Hepatic stellate cell (primary cell): ENCODE data around the gene OR1S1.
"Not testable (repeated sequence)": the region's sequence is repeated elsewhere in the genome, so short reads cannot be mapped to it uniquely, and the experiment has no call there.

Experiments used
- DNase-seq: peaks from one replicate; pipeline ENCODE4 v3.0.0; 2011; ENCODE audit warnings: low spot score

Gene OR1S1

DNA sequence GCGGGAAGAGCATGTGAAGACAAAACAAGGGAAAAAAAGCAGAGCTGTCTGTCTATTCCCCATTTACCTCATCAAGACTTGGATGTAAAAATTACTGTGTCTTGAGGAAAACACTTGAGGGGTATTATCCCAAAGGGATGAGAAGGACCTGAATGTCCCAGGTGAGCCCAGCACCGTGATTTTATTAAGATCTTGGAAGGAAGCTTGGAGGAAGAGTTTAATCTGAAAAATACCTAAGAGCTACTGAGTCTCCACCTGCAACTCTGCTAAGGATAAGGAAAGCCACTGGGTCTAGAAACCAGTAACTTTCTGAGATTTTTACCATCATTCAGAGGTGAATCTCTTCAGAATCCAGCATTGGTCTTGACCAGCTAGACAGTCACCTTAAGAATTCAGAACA, at the start of gene OR1S1:
Gene OR1S1 (plus strand): TSS at position 301 of the 400 bp plus-strand sequence.
- DNase-seq, result not testable (repeated sequence)

DNA sequence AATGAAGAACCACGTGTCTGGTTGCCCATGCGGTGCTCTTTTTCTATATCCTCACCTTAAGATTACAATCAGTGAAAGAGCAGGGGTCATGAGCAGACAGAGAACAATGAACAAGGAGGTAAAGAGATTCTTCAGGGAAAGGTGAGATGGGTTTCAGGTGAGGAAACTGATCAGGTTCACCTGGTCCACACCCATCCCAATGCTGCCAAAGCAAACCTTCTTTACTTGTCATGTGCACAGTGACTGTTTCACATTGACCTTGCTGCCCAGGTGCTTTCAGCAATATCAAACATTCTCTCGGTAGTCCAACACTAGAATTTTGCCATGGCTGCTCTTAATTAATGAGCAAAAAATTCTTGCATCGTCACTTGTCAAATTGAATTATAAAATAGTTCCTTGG, 48.1 kb upstream of the OR1S1 start:
- DNase-seq, result no peak

DNA sequence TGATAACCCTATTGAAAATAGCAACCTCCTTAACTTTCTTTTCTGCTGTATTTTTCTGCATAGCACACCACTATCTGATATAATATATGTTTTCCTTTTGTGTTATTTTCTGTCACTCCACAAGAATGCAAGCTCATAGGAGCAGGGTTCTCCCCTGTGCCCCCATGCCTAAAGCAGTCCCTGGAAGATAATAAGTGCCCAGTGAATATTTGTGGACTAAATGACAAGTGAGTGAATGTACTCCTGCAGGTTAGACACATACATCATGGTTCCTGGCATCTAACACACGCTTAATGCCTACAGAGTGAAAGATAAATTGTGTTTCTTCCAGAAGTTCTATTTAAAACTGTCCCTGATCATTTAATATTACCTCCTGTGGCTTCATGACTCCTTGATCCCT, 47.5 kb upstream of the OR1S1 start:
- no peak for DNase-seq

DNA sequence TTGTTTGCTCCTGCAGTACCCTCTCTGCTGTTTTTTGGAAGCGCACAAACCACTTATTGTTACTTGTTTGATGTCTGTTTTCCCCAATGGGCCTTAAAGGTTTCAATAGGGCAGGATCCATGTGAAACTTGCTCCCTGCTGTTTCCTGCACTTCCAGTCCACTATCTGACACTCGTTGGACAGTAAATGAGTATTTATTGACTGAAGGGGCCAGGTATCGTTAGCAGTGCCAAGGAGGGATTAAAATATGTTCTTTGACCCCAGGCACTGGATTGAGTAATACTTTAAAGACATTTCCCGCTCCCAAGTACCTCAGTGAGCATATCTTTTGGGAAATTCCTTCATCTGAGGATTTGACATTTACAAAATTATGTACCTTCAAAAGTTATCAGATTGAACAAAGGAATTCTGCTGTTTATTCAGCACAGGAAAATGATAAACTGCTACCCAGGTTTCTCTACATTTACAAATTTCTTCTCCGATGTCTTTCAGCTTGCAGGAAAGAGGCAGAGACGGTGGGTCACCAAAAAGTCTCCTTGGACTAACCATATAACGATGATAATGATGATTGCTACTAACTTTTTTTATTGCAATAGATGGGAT, 46.9 kb upstream of the OR1S1 start:
- no peak for DNase-seq

DNA sequence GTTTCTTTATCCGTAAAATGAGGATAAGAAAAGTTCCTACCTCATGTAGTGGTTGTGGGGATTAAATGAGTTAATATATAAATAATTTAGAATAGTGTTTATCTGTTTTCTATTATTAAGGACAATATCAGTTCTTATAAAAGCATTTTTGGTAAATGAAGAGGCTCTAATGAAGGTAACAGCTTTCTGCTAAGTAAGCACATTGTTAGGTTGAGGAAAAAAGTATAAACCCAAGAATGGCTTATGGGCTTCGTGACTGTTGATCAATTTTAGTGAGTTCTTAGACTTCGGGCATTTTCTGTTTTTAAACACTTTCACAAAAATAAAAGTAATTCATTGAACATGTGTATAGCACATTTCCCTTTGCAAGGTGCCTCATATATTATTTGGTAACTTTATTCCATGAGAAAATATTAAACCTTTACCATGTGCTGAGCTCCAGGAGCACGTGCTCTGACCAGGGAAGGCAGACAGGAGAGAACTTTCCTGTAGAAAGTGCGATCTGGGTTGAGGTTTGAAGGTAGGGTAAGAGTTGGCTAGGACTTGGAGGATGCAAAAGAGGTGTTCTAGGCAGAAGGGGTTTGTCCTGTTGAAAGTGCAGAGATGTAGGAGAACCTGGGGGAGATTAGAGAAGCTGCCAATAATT, 35.0 kb upstream of the OR1S1 start:
- no peak for DNase-seq

DNA sequence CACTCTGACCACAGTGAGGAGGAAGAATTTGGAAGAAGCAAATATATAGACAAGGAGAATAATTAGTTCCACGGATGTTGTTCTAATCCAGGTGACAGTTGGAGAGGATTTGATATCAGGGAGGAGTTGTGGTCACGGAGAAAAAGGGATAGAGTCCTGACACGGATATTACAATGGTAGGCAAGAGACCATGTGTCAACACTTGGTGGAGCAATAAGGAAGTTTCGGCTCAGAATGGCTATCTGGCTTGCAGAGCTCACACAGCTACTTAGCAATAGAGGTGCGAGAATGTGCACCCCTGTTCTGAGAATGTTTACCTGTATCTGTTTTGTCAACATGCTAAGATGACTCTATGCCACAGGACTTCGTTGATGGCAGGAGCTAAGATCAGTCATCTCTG, 34.1 kb upstream of the OR1S1 start:
- DNase-seq, result no peak

DNA sequence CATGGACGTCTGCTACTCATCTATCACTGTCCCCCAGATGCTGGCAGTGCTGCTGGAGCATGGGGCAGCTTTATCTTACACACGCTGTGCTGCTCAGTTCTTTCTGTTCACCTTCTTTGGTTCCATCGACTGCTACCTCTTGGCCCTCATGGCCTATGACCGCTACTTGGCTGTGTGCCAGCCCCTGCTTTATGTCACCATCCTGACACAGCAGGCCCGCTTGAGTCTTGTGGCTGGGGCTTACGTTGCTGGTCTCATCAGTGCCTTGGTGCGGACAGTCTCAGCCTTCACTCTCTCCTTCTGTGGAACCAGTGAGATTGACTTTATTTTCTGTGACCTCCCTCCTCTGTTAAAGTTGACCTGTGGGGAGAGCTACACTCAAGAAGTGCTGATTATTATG, 32.9 kb upstream of the OR1S1 start:
- DNase-seq, result no peak

DNA sequence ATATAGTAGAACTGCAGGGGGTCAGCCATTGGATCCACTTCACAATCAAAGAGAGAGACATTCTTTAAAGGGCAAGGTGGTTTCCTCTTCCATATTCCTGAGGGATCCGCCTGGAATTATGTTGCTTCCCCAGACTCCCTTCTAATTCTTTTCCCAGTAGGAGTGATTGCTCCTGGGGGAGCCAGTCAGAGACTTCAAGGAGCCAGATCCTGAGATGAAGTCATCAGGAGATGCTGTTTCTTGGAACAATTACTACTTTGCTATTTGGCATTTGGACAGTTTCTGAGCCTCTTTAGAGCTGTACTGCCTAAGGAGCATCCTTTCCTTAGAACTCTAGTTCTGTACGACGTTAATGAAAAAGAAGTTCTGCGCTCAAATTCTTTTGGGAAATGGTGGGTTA, 25.6 kb upstream of the OR1S1 start:
- DNase-seq, result no peak

DNA sequence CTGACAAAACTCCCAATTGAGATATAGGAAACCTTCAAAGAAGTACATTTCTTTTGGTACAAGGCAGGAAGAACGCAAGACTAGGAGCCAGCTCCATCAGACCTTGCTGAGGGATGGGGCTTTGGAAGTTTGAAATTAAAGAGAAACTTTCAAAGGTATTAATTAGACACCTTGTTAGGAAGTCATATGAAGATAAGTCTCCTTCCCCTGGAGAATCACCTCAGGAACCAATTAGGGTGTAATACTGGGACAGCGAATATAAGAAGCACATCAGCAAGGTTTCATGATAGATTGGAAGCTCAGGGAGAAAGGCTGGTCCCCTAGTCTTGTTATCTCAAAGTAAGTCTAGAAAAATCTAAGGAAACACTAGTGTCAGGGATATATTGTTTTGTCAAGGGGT, 23.8 kb upstream of the OR1S1 start, which contains the start of gene OR9Q2:
Gene OR9Q2 (plus strand): TSS at position 301 of the 400 bp plus-strand sequence. CDS start 1,421 bp downstream, outside the sequence.
- DNase-seq, result no peak

DNA sequence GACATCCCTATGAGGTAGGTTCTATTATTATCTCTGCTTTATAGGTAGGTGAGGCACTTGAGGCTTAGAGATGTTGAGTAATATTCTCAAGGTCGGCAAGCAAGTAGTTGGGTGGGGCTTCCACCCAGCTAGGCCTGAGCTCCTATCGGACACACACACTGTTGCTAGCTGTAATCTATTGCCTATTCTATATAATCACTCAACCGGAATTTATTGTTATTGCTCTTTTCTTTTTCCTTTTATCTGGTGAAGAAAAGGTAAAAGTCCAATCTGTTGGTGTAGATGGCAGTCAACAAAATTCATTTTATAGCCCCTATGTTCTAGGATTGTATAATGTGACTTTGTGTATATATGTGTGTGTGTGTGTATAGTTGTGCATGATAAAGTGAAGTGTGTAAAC, 20.3 kb upstream of the OR1S1 start:
- no peak for DNase-seq

DNA sequence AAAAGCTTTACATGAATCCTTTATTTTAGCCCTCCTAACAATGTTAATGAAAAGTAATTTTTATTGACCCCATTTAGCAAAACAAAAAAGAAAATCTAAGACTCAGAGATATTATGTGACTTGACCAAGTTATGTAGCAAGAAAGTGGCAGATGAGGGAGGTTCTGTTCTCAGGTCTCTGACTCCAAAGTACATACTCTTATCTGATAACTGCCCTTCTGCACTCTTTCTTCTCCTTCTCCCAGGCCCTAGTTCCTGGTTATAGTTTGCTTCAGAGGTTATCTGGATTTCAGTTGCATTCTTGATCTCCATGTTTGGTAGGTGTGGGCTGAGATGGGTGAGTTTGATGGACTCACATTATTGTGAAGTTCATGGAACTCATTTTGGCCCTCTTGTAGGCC, 19.1 kb upstream of the OR1S1 start:
- DNase-seq, result no peak

DNA sequence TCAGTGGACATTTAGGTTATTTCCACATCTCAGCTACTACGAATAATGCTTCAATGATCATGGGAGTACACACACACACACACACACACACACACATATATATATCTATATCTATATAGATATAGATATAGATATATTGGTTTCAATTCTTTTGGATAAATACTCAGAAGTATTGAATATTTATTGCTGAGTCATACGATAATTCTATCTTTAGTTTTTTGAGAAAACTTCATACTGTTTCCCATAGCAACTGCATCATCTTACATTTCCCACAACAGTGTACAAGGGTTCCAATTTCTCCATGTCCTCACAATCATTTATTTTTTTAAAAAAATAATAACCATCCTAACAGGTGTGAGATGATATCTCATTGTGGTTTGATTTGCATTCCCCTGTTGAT, 16.6 kb upstream of the OR1S1 start:
- no peak for DNase-seq

DNA sequence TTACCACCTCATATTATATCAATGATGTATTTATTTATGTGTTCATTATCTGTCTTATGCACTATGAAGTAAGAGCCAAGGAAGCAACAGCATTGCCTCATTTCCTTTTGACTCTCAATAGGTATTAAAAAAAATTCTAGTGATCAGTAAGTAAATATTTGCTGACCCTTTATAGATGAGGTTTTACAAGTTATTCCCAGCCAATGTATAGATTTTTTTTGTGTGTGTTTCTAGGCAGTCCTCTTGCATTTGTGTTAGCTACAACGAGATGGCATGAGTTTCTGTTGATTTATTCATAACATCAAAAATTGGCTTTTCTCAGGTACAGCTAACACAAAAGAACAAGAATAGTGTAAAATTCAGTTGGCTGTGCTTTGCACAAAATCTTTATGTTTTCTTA, 13.2 kb upstream of the OR1S1 start:
- DNase-seq, result no peak

DNA sequence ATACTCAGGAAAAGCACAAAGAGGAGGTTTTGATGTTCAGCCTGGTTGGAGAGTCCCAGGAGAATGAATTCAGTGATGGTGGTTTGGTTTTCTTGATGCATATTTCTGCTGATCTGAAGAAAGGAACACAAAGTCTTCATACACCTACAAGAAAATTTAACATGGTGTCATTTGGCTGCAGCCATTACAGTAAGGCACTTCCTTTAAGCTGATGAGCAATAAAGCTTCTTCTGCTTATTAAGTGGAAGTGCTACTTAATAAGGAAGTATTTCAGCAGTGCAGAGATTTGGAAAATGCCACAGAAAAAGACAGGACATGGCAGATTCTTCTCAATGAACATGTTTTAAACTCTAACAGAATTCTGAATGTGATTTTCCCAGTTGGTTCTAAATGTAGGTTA, 8.5 kb upstream of the OR1S1 start, which contains the start of gene OR1S2:
Gene OR1S2 (minus strand): TSS at position 101 of the 400 bp plus-strand sequence. CDS start 0 bp downstream, at position 101.
- DNase-seq, result no peak

DNA sequence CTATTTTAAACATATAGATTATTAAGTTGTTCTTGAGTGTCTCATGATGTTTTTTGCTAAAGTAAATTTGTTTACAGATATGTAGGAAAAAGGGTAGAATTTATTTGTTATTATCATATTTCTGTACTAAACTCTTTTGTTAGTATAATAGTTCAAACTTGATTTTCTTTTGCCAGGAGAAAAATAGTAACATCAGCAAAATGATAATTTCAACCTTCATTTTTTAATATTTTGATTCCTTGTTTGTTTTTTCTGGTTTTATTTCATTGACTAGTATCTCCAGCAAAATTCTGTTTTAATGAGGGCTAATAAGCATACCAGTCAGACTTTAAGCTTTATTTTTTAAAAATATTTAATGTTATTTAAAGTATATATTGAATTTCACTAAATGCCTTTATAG, 4.0 kb downstream of the OR1S1 start:
- no peak for DNase-seq

DNA sequence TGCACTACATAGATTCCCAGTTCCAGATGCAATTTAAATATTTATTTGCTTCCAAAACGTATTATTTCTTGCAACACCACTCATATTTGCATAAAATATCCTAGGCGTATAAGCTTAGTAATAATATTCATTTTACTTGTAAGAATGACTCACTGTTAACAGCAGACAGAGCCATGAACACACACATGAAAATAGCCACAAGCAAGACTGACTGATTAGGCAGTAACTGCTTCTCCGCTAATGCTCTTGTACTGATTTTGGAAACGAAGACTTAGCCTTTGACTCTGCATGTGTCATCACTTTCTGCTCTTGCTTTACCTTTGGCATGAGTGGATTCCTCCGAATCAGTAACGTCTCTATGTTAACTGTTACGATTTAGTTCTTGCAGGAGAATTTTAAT, 10.2 kb downstream of the OR1S1 start:
- DNase-seq, result no peak

DNA sequence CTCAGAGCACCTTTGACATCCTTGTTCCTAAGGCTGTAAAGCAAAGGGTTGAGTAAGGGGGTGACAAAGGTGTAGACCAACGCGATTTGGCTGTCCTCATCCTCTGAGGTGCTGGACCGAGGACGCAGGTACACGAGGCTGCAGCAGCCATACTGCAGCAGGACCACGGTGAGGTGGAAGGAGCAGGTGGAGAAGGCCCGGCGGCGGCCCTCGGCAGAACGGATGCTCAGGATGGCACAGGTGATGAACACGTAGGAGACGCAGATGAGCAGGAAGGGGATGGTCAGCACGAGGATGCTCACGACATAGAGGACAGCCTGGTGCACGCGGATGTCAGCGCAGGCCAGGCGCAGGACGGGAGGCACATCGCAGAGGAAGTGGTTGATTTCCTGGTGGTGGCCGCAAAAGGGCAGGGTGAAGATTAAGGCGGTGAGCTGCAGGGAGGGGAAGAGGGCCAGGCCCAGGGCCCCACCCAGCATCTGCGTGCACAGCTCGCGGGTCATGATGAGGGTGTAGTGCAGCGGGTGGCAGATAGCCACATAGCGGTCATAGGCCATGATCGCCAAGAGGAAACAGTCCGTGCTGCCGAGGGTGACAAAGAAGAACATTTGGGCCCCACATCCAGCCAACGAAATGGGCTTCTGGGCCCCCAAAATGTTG, 15.6 kb downstream of the OR1S1 start:
- no peak for DNase-seq

DNA sequence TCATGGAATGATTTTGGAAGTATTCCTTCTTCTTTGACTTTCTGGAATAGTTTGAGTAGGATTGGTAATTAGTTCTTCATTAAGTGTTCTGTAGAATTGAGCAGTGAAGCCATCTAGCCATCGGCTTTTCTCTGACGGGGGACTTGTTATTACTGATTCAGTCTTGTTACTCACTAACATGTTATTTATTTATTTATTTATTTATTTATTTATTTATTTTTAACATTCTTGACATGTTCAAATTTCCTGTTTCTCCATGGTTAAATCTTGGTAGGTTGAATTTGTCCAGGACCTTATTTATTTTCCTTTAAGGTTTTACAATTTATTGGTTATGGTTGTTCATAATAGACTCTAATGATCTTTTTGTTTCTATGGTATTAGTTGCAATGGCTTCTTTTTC, 31.4 kb downstream of the OR1S1 start:
- no peak for DNase-seq

DNA sequence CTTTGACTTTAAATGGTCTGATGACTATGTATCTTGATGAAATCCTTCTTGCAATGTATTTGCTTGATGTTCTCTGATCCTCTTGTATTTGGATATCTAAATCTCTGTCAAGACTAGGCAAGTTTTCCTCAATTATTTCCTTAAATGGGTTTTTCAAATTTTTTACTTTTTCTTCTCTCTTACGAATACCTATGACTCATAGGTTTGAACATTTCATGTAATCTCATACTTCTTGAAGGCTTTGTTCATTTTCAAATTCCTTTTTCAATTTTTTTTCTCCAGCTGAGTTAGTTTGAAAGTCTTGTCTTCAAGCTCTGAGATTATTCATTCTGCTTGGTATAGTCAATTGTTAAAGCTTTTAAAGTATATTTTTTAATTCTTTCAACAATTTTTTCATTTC, 42.4 kb downstream of the OR1S1 start:
- DNase-seq, result no peak

DNA sequence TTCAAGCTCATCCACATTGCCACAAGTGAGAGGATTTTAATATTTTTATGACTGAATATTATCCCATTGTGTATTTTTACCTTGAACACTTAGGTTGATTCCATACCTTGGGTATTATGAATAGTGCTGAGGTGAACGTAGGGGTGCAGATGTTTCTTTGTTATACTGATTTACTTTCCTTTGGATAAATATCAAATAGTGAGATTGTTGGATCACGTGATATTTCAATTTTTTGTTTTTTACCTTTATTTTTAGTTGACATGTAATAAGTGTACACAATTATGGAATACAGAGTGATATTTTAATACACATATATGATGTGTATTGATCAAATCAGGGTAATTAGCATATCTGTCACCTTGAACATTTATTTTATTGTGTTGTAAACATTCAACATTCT, 47.5 kb downstream of the OR1S1 start:
- no peak for DNase-seq
